GM19023 (cell line): ENCODE measurements around the gene GAK.
"Not testable (repeated sequence)": the region's sequence is repeated elsewhere in the genome, so short reads cannot be mapped to it uniquely, and the experiment has no call there.

ENCODE experiments used
- ATAC-seq: cut with Tn5 transposase; IDR thresholded peaks from one replicate; pipeline ENCODE4 v1.9.1; 2021; ENCODE audit warnings: mild to moderate bottlenecking, moderate library complexity; ENCODE audit not compliant: unreplicated experiment

GAK gene

DNA sequence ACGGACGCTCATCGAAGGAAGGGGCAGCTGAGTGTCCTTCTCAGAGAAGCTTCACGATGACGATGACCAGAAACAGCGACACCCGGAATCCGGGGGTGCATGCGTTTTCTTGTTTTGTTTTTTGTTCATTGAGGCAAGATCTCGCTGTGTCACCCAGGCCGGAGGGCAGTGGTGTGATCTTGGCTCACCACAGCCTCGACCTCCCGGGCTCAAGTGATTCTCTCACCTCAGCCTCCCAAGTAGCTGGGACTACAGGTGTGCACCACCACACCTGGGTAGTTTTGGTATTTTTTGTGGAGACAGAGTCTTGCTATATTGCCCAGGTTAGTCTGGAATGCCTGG lies 21.4 kb upstream of the GAK start:
- no peak for ATAC-seq

DNA sequence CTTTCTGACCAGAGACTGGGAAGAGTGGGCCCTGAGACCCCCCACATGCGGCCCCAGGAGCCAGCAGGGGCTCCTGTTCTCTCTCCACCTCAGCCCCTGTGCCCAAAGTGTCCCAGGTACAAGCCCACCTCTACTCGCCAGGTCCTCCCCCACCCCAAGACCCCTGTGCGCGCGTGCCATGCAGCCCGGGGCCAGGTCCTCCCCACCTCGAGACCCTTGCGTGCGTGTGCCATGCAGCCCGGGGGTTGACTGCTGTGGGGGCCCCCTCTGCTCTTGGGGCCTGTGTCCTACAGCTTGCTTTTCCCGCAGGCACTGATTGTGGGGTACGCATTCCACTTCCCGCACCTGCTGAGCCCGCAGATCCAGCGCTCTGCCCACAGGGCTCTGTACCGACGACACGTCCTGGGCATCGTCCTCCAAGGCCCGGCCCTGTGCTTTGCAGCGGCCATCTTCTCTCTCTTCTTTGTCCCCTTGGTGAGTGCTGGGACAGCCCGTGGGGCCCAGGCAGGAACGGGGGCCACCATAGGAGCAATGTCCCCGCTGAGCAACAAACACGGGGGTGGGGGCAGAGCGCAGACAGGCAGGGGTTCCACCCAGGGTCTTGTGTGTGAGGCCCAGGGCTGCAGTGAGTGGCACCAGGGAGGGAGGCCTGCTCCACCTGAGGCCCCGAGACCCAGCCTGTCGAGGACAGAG lies 20.9 kb upstream of the GAK start:
- ATAC-seq, result no peak

DNA sequence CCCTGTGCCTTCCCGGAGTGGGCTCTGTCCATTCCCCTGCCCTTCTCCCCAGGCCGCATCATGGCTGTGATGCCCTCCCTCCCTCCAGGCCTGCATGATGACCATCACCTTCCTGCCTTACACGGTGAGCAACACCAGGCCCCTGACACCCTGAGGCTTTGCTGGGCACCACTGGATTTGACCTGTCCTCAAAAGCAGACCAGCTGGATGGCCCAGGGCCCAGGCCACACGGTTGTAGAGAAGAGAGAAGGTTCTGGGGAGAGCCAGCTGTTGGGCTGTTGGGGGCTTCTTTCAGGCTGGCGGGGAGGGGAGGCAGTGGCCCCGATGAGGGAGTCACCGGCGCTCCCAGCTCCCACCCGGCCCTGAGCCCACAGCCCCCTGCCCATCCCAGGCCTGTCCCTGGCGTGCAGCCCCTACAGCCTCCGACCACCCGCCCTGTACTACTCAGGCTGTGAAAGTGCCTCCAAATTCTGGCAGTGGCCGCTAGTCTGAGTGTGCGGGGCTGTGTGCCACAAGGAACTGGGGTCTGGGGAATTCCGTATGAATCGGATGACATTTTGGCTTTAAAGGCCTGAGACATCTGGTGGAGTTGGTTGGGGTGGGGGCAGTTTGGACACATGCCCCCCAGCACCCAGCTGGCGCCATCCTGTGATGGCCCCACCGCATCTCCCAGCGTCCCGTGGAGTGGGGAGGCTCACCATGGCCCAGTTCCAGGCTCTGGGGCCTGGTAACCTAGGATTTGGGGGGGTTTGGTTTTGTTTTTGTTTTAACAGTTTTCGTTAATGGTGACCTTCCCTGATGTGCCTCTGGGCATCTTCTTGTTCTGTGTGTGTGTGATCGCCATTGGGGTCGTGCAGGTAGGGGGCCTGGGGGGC lies 19.7 kb upstream of the GAK start:
- ATAC-seq, result no peak

DNA sequence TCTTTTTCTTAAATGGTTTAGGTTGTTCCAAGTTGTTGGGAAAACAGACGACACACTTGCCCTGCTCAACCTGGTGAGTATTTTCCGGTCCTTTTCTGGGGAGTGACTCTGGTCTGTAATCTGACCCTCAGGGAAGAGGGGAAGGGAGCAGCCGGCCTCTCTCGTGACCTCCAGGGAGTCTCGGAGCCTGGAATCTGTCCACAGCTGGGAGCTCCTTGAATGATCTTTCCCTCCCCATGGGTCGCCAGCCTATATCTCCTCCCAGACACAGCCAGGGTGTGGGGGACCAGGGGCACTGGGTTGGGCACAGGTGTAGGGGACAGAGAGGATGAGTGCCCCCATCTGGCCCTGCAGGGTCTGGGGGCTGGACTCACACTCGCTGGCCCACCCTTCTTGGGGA lies 19.1 kb upstream of the GAK start:
- ATAC-seq, result no peak

DNA sequence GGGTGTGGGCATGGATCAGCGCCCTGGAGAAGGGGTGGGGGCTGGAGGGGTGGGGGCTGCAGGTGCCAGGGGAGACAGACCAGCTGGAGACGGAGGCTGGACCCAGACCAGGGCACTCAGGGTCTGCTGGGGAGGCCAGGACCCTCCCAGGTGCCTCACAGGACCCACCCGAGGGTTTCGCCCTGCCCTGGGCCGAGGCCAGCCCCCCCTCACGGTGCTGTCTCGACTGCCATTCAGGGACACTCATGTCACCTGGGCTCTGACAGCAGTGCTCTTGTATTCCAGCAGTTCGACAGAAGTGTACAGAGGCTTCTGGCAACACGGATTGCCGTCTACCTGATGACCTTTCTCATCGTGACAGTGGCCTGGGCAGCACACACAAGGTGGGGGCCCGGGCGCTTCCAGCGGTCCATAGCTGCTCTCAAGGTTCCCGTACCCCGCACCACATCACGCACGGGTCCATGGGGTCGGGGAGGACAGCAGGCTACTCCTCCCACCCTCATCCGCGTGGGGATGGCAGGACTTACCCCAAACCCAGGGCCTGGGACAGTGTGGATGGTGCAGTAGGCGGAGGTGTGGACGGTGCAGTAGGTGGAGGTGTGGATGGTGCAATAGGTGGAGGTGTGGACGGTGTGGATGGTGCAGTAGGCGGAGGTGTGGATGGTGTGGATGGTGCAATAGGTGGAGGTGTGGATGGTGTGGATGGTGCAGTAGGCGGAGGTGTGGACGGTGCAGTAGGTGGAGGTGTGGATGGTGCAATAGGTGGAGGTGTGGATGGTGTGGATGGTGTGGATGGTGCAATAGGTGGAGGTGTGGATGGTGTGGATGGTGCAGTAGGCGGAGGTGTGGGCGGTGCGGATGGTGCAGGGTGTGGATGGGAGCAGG lies 18.3 kb upstream of the GAK start:
- ATAC-seq, result no peak

DNA sequence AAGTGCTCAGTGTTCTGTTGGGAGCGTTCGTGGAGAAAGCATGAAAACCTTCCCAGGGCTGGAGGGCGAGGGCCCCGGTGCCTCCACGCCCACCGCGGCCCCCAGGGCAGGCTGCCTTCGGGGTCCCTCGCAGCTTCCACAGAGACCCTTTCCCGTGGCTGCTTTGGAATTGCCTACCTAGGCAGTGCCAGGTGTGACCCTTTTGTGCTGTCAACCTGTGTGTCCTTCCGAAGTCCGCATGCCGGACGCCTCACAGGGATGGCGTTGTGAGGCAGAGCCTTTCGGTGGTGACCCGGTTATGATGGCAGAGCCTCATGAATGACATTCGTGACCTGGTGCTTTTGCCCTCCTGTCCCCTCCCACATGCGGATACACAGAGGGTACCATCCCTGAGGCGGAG lies 17.5 kb upstream of the GAK start:
- no peak for ATAC-seq

DNA sequence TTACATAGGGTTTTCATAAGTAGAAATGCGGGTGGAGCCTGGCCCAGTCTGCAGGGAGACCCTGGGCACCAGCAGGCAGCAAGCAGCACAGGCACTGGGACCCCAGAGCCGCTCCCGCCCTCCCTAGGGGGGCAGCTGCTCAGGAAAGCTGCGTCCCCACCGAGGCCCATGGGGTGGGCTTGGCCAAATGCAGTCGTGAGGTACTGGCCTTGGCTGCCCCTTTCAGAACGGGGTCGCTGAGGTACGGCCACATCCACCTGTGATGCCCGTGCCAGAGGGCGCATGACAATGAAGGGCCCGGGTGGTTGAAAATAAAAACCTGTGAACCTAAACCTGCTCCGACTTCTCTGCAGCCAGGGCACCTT lies 16.8 kb upstream of the GAK start:
- ATAC-seq, result no peak

DNA sequence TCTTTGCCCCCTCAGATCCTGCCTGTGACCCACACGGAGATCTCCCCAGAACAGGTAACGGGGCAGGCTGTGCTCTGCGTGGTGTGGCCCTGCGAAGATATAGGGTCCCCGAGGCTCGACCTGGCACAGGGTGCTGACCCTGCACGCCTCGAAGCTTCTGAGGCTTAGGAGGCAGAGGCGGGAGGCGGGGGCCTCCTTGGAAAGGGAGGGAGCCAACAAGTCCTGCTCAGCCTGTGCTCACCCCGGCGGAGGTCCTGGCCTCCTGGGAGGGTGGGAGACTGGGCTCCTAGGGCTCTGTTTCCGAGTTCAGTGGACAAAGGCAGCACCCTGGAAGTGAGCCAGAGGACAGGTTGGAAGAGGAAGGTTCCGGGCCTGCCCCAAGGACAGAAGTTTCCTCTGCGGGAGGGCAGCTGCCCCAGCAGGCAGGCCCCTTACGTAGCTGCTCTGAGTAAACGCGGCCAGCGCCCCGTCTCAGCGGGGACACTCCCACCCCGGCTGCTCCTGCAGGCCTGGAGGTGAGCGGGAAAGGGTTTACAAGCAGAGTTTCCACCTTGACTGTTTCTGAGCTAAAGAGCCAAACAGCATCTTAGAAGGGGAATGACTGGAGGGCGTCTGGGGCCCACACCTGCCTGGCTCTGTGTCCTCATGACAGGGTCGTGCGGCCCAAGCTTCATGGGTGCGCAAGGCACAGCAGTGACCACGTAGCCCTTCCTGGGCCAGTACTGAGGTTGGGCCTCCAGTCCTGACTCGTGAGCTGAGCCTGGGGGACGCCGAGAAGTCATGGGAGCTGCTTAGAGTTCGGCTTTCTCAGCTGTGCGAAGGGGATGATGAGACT lies 16.2 kb upstream of the GAK start:
- ATAC-seq, result no peak

DNA sequence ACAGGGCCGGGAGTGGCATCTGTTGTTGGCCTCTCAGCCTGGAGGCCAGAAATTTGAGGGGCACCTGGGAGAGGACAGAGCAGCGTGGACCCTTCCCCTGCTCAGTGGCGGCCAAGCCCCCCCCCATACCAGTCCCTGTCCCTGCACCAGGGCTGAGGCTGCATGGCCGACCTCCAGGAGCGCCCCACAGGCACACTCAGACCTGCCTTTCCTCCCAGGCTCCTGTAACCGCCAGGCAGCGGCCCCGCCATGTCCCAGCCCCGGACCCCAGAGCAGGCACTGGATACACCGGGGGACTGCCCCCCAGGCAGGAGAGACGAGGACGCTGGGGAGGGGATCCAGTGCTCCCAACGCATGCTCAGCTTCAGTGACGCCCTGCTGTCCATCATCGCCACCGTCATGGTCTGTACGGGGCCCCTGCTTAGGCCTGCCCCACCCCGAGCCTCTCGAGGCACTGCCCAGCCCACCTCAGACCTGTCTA lies 15.4 kb upstream of the GAK start:
- ATAC-seq, result no peak

DNA sequence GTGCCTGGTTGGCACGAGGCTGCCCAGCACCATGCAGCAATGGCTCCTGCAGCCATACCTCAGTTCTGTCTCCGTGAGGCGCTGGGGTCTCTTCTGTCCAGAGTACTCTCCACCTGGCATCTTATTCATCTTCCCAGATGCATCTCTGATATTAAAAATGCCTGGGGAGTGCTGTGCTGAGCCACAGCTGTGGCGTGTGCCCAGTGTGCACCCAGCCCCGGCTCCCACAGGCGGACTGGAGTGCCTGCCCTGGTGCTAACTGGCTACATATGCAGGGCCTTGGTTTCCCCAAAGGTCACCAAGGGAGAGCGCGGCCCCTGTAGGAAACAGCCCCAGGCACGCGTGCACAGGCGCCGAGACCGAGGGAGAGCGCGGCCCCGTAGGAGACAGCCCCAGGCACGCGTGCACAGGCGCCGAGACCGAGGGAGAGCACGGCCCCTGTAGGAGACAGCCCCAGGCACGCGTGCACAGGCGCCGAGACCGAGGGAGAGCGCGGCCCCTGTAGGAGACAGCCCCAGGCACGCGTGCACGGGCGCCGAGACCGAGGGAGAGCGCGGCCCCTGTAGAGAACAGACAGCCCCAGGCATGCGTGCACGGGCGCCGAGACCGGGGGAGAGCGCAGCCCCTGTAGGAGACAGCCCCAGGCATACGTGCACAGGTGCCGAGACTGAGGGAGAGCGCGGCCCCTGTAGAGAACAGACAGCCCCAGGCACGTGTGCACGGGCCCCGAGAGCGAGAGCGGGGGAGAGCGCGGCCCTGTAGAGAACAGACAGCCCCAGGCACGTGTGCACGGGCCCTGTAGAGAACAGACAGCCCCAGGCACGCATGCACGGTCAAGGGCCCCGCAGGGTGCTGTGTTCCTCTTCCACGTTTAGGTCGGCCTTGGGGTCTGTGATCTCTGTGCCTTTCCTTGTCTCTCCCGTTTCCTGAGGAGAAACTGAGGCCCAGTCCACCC lies 14.7 kb upstream of the GAK start:
- ATAC-seq, result no peak

DNA sequence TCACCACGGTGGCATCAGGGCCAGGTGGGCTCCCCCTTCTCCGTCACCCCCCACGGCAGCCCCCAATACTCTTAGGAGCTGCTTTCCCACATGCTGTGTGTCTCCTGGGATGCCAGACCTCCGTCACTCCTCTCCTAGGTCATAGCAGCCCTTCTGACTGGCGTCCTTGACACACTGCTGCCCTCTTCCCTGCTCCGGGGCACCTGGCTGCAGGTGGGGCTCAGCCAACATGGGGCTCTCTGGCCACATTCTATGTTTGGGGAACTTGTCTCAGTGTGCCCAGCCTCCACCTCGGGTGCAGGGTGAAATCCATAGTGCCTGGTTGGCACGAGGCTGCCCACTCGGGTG lies 14.0 kb upstream of the GAK start:
- no peak for ATAC-seq

DNA sequence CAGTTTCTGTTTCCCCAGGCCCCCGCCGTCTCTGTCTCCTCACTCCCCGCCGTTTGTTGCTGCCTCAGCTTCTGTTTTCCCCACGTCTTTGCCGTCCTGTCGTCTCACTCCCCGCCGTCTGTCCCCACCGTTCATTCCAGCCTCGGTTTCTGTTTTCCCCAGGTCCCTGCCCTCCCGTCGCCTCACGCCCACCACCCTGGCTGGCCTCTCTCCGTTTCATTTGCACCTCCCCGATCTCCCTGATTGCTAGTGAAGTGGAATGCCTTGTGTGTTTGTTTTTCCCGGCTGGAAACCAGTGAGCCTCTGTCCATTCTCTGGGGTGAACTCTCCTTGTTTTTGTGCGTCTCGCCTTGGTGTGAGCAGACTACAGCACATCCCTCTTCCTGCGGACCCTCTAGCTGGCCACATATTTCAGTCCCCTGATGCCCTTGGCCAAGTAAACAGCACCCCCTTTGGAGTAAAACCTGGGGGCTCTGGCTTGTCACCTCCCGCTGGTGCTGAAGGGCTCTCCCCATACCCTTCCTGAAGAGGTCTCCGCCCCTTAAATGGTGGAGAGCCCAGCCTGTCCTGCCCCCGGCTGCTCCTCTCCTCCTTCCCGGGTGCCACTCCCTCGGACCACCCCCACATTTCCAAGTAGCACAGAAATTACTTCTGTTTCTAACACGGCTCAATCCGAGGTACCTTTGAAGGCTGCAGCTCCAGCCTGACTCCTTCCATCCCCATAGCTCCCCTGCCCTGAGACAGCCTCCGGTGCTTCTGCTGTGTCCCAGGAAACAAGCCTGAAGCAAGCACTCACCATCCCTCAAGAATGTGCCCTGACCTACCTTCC lies 13.4 kb upstream of the GAK start:
- no peak for ATAC-seq

DNA sequence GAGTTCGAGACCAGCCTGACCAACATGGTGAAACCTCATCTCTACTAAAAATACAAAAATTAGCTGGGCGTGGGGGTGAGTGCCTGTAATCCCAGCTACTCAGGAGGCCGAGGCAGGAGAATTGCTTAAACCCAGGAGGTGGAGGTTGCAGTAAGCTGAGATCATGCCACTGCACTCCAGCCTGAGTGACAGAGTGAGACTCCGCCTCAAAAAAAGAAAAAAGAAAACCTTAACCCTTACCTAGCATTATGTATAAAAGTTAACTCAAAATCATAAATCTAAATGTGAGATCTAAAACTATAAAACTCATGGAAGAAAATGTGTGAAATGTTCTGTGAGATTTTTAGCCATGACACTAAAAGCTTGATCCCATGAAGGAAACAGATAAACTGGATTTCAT lies 7.4 kb upstream of the GAK start:
- ATAC-seq, result not testable (repeated sequence)

DNA sequence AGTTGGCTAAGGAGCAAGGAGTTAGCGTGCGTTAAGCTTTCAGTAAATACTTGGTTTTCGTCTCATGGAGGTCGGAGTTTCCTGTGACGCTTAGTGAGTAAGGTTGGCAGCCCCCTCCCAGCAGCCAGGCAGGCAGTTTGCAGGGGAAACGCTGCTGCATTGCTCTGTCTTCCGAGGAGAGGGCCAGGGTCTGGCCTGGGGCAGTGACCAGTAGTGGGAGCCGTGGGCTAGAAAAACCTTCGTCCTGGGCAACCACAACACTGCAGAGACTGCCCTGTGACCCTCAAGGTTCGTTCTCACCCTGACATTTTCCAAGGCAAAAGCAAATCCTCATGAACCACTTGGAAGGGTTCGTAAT lies 576 bp upstream of the GAK start:
- peak; percentile 1 for ATAC-seq

DNA sequence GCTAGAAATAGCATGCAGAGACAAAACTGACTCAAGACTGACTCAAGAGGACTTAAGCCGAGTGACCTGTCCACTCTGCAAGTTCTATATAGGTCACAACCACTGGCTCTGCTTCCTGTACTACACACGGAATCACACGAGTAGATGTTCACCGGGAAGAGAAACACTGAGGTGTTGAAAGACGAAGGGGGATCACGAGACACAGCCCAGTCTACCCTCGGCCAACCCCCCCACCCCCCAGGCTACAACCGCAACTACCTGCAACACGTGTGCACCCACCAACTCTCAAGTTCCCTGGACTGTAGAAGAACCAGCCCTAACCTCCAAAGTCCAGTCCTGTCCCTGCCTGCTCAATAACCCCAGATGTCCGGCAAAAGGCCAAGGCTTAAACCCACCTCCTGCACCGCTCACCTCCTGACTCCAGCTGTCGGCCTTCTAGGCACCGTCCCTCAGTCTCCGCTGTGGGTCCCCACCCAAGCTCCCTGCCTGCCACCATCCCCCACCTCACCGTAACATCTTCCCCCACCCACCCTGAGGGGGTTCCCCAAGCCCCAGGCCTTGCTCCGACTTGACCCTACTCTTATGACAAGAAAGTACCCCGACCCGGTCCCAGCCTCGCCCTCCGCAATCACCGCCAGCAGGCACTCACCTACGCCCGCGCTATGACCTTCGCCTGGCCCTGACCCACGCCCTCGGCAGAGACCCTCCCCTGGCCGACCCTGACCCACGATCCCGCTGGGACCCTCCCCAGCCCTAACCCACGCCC lies 739 bp downstream of the GAK start:
- peak; percentile 3 for ATAC-seq

DNA sequence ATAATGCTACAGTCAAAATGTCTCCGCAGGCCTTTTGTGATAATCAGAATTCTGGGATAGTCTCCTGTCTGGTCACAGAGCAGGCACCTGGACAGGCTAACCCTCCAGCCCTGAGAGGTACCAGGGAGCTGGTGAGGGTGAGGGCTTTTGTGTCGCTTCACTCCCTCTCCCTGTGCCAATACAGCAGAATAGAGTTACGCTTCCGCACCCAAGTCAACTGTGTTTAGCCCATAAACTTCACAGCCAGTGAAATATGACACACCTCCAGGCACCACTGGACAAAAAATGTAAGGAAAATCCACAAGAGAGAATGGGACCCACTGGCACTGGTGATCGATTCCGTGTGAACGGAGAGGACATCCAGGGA lies 1.3 kb downstream of the GAK start:
- no peak for ATAC-seq

DNA sequence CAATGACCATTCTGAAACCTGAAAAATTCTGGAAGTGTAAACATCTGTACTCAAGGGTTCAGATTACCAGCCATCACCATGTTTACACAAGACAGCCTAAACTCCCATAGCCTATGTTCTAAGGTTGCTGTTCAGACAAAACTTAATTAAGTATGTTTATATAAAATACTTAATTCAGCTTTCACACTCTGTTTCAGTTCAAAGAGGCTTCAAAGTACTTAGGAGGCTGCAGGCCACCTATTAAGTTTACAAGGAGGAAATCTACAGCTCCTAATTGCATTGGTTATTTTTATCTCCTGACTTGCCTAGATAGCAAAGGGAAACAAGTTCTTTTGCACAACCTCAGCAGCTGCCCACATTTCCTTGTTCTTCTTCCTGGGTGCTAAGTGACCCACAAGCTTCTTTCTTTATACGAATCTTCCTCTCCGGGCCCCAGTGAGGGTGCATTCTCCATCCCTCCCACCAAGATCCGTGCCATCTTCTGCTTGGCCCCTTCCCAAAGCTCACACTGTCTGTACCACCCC lies 2.0 kb downstream of the GAK start:
- no peak for ATAC-seq
